Posterior cingulate gyrus (tissue), 11 donors: ENCODE data around the gene TTN.

Experiments
- DNase-seq, 10 donors: peaks; one replicate each; pipeline versions ENCODE4 v3.0.0 to v3.0.0-alpha.2; 2020 to 2021; ENCODE audit warnings: mixed read lengths in 3 of 10
- intact Hi-C: fragments of 100-400 bp; cut with DNase I; formaldehyde crosslinking; loops from one replicate; pipeline ENCODE4 v1.15.1; 2023

The TTN gene

DNA sequence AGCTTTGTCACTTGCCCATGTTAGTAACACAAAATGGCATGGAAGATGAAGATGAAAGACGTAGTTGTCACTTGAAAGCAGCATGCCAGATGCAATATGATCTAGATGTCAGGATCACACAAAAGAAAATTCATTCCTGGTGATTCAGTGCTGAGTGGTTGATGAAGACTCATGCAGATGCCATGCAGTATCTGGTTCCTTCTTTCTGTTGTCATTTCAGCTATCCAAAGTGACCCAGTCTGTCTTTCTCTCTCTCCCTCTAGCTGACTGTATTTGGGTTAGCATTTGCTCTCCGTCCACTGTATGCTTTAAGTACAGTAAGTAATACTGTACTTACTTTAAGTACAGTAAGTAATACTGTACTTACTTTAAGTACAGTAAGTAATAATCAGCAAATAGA, 50.4 kb downstream of the TTN start:
- intact Hi-C loops, result no loop called here
- no peak for DNase-seq

- intact Hi-C loops, result no loop called here
- no peak for DNase-seq
These were observed 50.9 kb downstream of the TTN start for GRCh38 chr2:178756343-178756742.

DNA sequence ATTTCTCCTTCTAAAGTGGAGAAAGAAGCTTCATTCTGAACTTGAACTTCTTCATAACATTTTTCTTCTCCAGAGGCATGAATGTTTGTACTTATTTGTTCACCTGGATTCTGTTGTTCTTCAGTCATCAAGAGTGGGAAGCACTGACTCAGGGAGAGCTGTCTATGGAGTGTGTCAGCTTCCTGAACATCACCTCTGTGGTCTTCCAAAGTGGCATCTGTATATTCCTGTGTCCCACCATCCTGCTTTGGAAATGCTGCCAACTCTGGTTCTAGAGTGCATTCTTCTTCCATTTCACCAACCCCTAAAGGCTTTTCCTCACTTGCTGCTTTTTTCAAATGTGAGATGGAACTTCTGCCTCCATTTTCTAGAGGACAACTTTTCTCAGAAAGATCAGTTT, 59.5 kb downstream of the TTN start:
- no peak for DNase-seq
- intact Hi-C loops, result no loop called here

- intact Hi-C loops, result no loop called here
- no peak for DNase-seq
These were observed 72.7 kb downstream of the TTN start for GRCh38 chr2:178734518-178734917.

GRCh38 chr2:178733975-178734374, 73.2 kb downstream of the TTN start:
- intact Hi-C loops, result no loop called here
- DNase-seq, result no peak

- intact Hi-C loops, result no loop called here
- DNase-seq, result no peak
These were observed 74.3 kb downstream of the TTN start for GRCh38 chr2:178732913-178733312.

DNA sequence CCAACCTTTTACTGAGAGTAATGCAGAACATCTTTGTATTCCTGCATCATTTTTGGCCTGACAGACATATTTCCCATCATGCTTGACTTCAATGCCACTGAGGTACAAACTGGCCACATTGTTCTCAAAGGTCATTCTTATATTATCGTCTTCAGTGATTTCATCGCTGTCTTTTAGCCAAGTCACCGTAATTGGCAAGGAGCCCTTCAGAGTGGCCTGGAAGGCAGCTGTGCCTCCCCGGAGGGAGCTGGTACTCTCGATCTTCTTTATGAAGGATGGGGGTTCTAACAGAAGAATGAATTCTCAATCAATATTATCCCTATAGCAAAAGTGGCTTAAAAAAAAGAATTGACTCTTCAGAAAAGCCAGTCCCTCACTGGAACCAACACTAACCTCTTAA, 75.9 kb downstream of the TTN start:
- no peak for DNase-seq
- intact Hi-C loops, result no loop called here

- intact Hi-C loops, result no loop called here
- no peak for DNase-seq
These were observed 77.2 kb downstream of the TTN start for GRCh38 chr2:178730049-178730448.

DNA sequence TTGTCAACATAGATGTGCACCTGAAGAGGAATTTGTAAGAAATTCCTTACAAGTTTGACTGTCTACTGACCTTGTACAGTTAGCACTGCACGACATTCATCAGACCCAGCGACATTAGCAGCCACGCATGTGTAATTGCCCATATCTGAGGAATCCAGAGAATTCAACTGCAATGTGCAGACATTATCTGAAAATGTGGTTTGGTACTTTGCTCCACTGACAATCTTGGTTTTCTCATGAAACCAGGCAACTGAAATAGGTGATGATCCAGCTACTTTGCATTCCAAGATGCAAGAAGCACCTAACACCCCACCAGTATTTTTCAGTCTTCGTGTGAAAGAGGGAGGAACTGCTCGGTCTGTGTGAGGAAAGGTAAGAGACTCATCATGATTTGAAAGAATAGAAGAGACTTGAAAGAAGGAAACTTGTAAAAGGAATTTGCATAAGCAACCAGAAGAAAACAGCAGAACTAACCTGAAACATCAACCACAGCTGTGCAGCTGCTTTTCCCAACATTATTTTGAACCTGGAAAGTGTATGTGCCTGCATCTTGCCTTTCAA, 83.4 kb downstream of the TTN start:
- intact Hi-C loops, result no loop called here
- no peak for DNase-seq

DNA sequence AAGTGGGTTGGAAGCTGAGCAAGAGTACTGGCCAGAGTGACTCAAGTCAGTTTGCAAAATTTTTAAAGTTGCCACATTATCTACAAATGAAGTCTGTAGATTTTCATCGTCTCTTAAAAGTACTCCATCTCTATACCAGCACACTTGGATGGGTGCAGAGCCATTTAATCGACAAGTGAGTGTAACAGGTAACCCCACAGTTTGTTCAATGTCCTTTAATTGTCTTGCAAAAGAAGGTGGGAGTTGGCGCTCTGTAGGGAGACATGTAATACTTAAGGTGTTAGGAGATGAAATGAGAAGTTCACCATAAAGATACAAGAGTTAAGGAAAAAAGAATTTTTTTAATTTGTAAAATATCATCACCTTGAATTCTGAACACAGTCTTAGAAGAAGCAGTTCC, 84.9 kb downstream of the TTN start:
- intact Hi-C loops, result no loop called here
- DNase-seq, result no peak

- DNase-seq, result no peak
- intact Hi-C loops, result no loop called here
These were observed 88.2 kb downstream of the TTN start for GRCh38 chr2:178718988-178719387.

DNA sequence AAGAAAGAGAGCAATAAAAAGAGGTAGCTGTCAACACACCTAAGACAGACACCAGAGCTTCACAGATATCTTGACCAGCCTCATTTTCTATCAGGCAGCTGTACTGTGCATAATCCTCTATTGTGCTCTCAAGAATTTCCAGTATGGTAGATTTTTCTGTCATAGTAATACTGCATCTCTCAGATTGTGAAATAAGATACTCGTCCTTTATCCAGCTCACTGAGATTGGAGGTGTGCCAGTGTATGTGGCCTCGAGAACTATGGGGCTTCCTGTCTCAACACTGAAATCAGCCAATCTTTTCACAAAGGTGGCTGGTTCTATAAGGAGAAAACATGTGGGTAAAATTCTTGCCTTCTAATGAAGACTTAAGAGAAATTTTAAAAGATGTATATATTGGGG, 88.9 kb downstream of the TTN start:
- DNase-seq, result no peak
- intact Hi-C loops, result no loop called here

- intact Hi-C loops, result no loop called here
- no peak for DNase-seq
These were observed 90.8 kb downstream of the TTN start for GRCh38 chr2:178716394-178716793.

DNA sequence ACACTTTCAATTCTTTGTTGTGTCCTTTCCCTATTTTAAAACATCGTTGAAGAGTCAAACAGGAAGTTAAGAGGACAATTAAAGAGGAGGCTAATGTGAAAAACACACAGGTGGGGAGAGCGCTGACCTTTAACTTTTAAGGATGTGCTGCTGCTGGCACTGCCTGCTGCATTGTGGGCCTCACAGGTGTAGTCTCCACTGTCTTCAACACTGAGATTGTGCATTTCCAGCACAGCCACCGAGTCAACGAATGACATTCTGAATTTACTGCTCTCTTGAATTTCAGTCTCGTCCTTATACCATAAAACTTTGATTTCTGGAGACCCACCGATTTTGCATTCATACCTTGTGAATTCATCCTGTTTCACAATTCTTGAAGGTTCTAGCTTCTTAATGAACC, 91.9 kb downstream of the TTN start:
- no peak for DNase-seq
- intact Hi-C loops, result no loop called here

DNA sequence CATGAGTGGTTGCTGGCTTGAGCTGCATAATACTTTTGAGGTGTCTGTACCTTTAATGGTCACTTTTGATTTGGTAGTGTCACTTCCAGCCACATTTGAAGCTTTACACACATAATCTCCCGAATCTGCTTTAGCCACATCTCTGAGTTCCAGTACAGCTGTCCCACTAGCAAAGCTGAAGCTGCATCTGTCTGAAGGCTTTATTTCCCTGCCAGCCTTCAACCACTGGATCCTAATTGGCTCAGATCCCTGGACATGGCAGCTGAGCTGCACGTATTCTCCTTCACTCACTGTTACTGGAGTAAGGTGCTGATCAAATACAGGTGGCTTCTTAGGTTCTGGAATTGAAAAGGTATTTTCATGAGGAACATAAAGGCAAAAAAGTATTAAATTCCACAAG, 99.7 kb downstream of the TTN start:
- no peak for DNase-seq
- intact Hi-C loops, result no loop called here

DNA sequence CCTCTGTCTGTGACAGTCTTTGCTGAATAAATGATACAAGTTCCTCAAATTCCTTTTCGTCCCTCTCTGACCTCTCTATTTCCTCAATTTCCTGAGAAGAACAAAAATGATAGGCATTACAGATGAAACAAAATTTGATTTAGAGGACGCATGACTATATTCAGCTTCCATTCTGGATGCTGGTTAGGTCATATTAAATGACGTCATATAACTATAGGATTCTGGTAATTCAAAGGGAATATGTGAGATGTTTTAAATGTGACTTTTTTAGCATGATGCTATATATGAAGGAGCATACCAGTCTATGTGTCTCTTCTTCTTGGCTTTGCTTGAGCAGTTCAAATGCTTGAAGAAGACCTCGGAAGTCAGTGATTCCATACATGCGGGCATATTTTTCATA, 102.3 kb downstream of the TTN start:
- DNase-seq, result no peak
- intact Hi-C loops, result no loop called here

DNA sequence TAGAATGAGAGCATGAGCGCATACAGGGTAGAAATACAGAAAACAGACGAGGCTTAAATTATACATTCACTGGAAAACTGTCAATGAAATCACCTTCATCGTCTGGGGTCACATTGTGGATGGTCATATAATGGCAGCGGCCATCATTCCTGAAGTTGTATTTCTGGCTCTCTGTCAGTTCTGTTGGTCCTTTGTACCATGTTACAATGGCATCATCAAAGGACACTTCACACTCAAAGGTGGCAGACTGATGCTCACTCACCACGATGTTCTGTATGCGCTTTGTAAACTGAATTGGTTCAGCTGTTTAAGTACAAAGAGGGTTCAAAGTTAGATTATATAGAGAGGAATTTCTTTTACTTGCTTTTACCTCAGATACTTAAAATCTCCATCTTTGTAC, 104.9 kb downstream of the TTN start:
- DNase-seq, result no peak
- intact Hi-C loops, result no loop called here

DNA sequence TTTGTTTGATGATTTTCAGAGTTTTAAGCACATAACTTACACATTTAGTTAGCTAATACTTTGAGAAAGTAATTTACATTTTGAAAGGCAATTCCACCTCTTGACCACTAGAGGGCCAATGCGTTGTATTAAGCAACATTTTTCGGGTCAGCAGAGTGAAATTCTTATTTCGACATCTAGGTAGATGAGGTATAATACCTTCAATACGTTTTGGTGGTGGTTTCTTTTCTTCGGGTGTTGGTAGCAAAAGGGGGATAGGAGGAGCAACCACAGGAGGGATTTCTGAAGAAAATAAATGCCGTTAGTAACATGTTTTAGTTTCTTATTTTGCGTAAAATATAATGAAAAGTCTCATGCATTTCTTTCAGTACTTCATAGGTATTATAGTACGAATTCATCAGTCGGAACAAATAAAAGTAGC, 106.3 kb downstream of the TTN start:
- DNase-seq, result no peak
- intact Hi-C loops, result no loop called here

- intact Hi-C loops, result no loop called here
- no peak for DNase-seq
These were observed 107.1 kb downstream of the TTN start for GRCh38 chr2:178700136-178700535.

GRCh38 chr2:178692845-178693244, 114.4 kb downstream of the TTN start:
- DNase-seq, result no peak
- intact Hi-C loops, result no loop called here

GRCh38 chr2:178689808-178690207, 117.4 kb downstream of the TTN start:
- intact Hi-C loops, result no loop called here
- no peak for DNase-seq

GRCh38 chr2:178683877-178684276, 123.3 kb downstream of the TTN start:
- intact Hi-C loops, result no loop called here
- no peak for DNase-seq

DNA sequence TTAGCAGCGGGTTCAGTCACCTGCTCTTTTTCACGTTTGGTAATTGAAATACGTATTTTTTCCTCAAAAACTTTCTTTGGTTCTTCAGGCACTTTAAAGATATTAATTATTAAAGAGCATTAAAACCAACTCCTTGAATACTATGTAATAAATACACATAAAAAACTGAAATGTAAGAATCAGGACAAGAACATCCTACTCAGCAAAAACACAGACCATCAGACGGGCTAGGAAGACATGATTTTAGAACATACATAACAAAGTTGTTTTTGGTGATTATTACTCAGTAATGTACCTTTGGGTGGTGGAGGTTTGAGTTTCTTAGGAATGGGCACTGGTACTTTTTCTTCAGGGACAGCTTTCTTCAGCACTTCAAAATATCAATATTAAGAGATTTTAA, 126.1 kb downstream of the TTN start:
- intact Hi-C loops, result no loop called here
- DNase-seq, result no peak

- no peak for DNase-seq
- intact Hi-C loops, result no loop called here
These were observed 127.3 kb downstream of the TTN start for GRCh38 chr2:178679891-178680290.
